Measurements from ENCODE around the gene VMP1. TPM values are rescaled to one million over a fixed set of nuclear protein-coding genes. Genes with fewer than 3 reads are reported as not detected.

Gene VMP1
- total and polyA plus RNA-seq, 4 donors: 92.5 to 249 (median 157) TPM

- ATAC-seq (ENCODE audit: insufficient read depth, low FRiP score): no peak
- H3K9ac ChIP-seq (ENCODE audit: insufficient read depth in 1 of 2, low read length in 2 of 2): no peak overlapping the region
- TF ChIP-seq CTCF (IDR thresholded peaks at IDR 0.05; ENCODE audit: control extremely low read depth, extremely low read depth): no peak
- no peaks in the 10 kb centered on the region for H3K9me3 ChIP-seq (ENCODE audit: control insufficient read depth in 4 of 4, insufficient read depth in 3 of 4, low read length in 3 of 4)
- H3K27ac ChIP-seq (ENCODE audit: low read depth in 1 of 2, low read length in 1 of 2): no peak overlapping the region
- H3K27me3 ChIP-seq (ENCODE audit: control insufficient read depth in 3 of 3, insufficient read depth in 3 of 3, low read length in 2 of 3): no peaks in the 10 kb centered on the region
- DNase-seq: no peak
- peaks cover 1 to 12% (median 5%) of the 10 kb centered on the region in 4 donors for H3K36me3 ChIP-seq (ENCODE audit: control insufficient read depth in 4 of 4, insufficient read depth in 4 of 4, low read length in 4 of 4)
- no peak overlapping the region for H3K4me3 ChIP-seq
- H3K4me1 ChIP-seq (ENCODE audit: control insufficient read depth in 5 of 5, insufficient read depth in 5 of 5, low read length in 5 of 5): no peaks in the 10 kb centered on the region
- WGBS, 2 donors: 98% methylated on average over 4 of the region's 4 CpGs
Observed at GRCh38 chr17:59743842-59744241, 36.4 kb downstream of the VMP1 start.

GRCh38 chr17:59745040-59745439, 37.6 kb downstream of the VMP1 start:
- 98 to 99% methylated on average over 2 of the region's 2 CpGs for WGBS, 2 donors
- ATAC-seq (ENCODE audit: insufficient read depth, low FRiP score) (no peak), DNase-seq (no peak)
- no peaks in the 10 kb centered on the region for H3K27me3 ChIP-seq (ENCODE audit: control insufficient read depth in 3 of 3, insufficient read depth in 3 of 3, low read length in 2 of 3)
- H3K27ac ChIP-seq (ENCODE audit: low read depth in 1 of 2, low read length in 1 of 2): no peak overlapping the region
- no peak for TF ChIP-seq CTCF (IDR thresholded peaks at IDR 0.05; ENCODE audit: control extremely low read depth, extremely low read depth)
- no peak overlapping the region for H3K4me3 ChIP-seq
- no peaks in the 10 kb centered on the region for H3K9me3 ChIP-seq (ENCODE audit: control insufficient read depth in 4 of 4, insufficient read depth in 3 of 4, low read length in 3 of 4)
- H3K9ac ChIP-seq (ENCODE audit: insufficient read depth in 1 of 2, low read length in 2 of 2): no peak overlapping the region
- no peaks in the 10 kb centered on the region for H3K4me1 ChIP-seq (ENCODE audit: control insufficient read depth in 5 of 5, insufficient read depth in 5 of 5, low read length in 5 of 5)
- H3K36me3 ChIP-seq (ENCODE audit: control insufficient read depth in 4 of 4, insufficient read depth in 4 of 4, low read length in 4 of 4): peaks cover 0 to 12% (median 5%) of the 10 kb centered on the region in 4 donors

DNA sequence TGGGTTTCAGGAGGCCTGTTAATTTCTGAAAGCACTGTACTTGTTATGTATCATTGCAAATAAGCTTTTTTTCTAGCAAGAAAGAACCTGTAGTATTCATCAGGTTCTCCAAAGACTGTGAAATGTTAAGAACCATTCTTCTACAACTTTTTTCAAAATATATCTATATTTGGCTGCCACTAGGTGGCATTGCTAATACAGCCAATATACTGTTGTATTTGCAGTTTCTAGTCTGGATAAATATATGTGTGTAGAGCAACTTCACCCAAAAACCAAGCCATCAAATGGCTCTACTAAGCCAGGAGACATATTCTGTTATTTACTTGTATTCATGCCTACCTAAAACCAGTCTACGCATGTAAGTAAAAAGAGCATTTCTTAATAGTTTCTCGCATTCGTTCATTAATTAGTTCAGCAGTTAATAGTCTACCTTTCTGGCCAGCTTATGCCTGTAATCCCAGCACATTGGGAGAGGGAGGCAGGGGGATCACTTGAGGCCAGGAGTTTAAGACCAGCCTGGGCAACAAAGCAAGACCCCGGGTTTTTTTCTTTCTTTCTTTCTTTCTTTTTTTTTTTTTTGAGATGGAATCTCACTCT, 39.5 kb downstream of the VMP1 start:
- H3K27me3 ChIP-seq (ENCODE audit: control insufficient read depth in 3 of 3, insufficient read depth in 3 of 3, low read length in 2 of 3): no peaks in the 10 kb centered on the region
- H3K9me3 ChIP-seq (ENCODE audit: control insufficient read depth in 4 of 4, insufficient read depth in 3 of 4, low read length in 3 of 4): no peaks in the 10 kb centered on the region
- no peak overlapping the region for H3K9ac ChIP-seq (ENCODE audit: insufficient read depth in 1 of 2, low read length in 2 of 2)
- 93 to 97% methylated on average over 4 of the region's 4 CpGs for WGBS, 2 donors
- no peak for ATAC-seq (ENCODE audit: insufficient read depth, low FRiP score)
- peak in 2 of 3 donors; percentile 64 to 76 for DNase-seq
- H3K27ac ChIP-seq (ENCODE audit: low read depth in 1 of 2, low read length in 1 of 2): no peak overlapping the region
- peak; percentile 44 for TF ChIP-seq CTCF (IDR thresholded peaks at IDR 0.05; ENCODE audit: control extremely low read depth, extremely low read depth)
- peaks cover 0 to 12% (median 5%) of the 10 kb centered on the region in 4 donors for H3K36me3 ChIP-seq (ENCODE audit: control insufficient read depth in 4 of 4, insufficient read depth in 4 of 4, low read length in 4 of 4)
- no peaks in the 10 kb centered on the region for H3K4me1 ChIP-seq (ENCODE audit: control insufficient read depth in 5 of 5, insufficient read depth in 5 of 5, low read length in 5 of 5)
- no peak overlapping the region for H3K4me3 ChIP-seq

GRCh38 chr17:59748591-59748990, 41.1 kb downstream of the VMP1 start:
- H3K9ac ChIP-seq (ENCODE audit: insufficient read depth in 1 of 2, low read length in 2 of 2): no peak overlapping the region
- H3K27me3 ChIP-seq (ENCODE audit: control insufficient read depth in 3 of 3, insufficient read depth in 3 of 3, low read length in 2 of 3): no peaks in the 10 kb centered on the region
- H3K9me3 ChIP-seq (ENCODE audit: control insufficient read depth in 4 of 4, insufficient read depth in 3 of 4, low read length in 3 of 4): no peaks in the 10 kb centered on the region
- H3K4me3 ChIP-seq: no peak overlapping the region
- DNase-seq (no peak), ATAC-seq (ENCODE audit: insufficient read depth, low FRiP score) (no peak)
- TF ChIP-seq CTCF (IDR thresholded peaks at IDR 0.05; ENCODE audit: control extremely low read depth, extremely low read depth): no peak
- WGBS, 2 donors: 97 to 100% methylated on average over 1 of the region's 1 CpG
- no peak overlapping the region for H3K27ac ChIP-seq (ENCODE audit: low read depth in 1 of 2, low read length in 1 of 2)
- peaks cover 0 to under 1% (median 0%) of the 10 kb centered on the region in 5 donors for H3K4me1 ChIP-seq (ENCODE audit: control insufficient read depth in 5 of 5, insufficient read depth in 5 of 5, low read length in 5 of 5)
- peaks cover 0 to 5% (median 1%) of the 10 kb centered on the region in 4 donors for H3K36me3 ChIP-seq (ENCODE audit: control insufficient read depth in 4 of 4, insufficient read depth in 4 of 4, low read length in 4 of 4)

Measured in lung (tissue), 12 donors.